GM15510 (cell line): ENCODE results near the gene SPEG.

Experiments
- POLR2A ChIP-seq: IDR thresholded peaks from 3 replicates; pipeline ENCODE4 v1.6.1; 2011; ENCODE audit warnings: borderline replicate concordance; ENCODE audit not compliant: insufficient read length; ENCODE audit errors: extremely low read depth

The SPEG gene

DNA sequence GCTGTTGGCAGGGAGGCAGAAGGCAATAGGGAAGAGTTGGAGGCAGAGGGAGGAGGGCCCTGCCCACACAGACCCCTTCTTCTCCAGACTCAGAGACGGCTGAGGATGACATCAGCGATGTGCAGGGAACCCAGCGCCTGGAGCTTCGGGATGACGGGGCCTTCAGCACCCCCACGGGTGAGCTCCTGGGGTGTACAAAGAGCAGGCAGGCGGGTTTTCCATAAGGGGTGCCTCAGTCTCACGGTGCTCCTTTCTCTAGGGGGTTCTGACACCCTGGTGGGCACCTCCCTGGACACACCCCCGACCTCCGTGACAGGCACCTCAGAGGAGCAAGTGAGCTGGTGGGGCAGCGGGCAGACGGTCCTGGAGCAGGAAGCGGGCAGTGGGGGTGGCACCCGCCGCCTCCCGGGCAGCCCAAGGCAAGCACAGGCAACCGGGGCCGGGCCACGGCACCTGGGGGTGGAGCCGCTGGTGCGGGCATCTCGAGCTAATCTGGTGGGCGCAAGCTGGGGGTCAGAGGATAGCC, 10.0 kb downstream of the SPEG start:
- TF ChIP-seq POLR2A, result no peak

DNA sequence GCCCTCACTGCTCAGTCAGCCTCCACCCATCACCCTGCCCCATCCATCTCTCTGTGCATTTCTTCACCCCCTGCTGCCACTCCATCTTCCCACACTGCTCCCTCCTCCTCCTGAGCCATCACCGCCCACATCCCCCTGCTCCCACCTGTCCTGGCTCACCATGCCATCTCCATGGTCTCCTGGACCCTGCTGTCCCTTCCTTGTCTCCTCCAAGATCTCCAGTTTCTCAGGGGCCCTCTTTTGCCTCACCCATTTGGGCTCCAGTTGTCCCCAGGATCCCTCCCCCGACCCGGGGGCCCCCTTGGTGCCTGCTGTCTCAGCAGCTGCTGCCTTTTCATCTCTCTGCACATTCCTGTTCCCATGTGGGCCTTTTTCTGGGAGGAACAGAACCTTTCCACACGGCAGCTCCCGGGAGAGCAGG, 10.6 kb downstream of the SPEG start:
- no peak for TF ChIP-seq POLR2A

DNA sequence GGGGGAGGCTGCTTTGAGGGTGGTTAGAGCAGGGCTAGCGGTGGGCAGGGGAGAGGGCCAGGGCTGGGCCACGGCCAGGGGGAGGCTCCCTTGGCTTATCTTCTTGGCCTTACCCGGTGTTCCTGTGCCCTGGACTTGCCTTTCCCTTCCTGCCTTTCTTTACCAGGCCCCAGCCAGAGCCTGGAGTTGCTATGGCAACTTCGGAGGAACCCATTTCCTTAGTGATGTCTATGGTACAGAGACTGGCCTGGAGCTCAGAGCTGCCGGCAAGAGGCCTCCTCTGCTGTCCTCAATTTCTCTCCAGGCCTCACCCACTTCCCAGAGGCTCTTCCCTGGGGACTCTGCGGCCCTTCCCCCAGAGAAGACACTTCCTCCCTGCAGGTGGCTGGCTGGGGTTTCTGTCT, 11.5 kb downstream of the SPEG start:
- no peak for TF ChIP-seq POLR2A

DNA sequence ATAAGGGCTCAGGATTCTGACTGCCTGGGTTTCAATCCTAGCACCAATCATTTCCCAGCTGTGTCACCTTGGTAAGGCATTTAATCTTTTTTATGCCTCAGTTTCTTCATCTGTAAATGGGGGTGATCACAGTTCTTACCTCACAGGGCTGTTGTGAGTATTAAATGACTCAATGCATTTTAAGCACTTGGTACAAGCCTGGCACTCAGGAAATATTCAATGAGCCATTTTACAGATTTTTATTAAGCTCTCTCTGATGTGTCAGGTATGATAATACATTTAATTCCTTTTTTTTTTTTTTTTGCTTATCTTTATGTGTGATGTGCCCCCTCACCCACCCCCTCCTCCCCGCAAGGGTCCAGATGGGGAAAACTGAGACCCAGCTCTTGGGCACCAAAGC, 12.0 kb downstream of the SPEG start:
- TF ChIP-seq POLR2A, result no peak

DNA sequence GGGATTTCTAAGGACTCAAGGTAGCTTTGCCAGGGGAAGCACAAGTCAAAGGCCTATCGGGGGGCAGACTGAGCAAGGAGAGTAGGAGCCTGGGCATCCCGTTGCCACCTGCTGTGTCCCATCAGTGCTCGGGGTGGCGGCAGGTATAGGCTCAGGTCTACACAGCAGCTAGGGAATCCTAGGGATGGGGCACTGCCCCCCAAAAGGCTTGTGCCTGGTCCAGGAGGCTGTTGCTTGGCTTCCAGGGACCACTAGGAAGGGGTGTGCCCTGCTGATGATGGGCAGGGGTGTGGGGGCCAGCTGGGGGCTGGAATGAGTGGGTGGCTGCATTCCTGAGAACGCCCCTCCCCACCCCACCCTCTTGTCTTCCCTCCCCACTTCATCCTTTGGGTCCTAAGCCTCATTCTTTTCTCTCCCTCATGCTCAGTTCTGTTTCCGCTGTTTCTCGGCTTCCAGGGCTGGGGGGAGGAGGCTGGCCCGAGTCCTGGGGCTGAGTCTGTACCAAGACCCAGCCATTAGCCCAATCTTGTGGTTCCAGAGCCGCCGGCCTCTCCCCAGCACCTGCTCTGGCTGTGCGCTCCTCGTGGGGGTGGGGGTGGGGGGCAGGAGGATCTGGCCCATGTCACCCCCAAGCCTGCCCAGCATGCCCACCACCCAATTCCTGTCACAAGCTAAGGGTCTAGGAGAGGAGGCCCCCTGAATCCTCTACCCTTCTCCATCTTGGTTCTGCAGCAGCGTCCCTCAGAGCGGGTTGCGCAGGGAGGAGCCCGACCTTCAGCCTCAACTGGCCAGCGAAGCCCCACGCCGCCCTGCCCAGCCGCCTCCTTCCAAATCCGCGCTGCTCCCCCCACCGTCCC, 12.8 kb downstream of the SPEG start:
- TF ChIP-seq POLR2A, result no peak

DNA sequence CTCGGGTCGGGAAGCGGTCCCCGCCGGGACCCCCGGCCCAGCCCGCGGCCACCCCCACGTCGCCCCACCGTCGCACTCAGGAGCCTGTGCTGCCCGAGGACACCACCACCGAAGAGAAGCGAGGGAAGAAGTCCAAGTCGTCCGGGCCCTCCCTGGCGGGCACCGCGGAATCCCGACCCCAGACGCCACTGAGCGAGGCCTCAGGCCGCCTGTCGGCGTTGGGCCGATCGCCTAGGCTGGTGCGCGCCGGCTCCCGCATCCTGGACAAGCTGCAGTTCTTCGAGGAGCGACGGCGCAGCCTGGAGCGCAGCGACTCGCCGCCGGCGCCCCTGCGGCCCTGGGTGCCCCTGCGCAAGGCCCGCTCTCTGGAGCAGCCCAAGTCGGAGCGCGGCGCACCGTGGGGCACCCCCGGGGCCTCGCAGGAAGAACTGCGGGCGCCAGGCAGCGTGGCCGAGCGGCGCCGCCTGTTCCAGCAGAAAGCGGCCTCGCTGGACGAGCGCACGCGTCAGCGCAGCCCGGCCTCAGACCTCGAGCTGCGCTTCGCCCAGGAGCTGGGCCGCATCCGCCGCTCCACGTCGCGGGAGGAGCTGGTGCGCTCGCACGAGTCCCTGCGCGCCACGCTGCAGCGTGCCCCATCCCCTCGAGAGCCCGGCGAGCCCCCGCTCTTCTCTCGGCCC, 13.6 kb downstream of the SPEG start:
- TF ChIP-seq POLR2A, result no peak

DNA sequence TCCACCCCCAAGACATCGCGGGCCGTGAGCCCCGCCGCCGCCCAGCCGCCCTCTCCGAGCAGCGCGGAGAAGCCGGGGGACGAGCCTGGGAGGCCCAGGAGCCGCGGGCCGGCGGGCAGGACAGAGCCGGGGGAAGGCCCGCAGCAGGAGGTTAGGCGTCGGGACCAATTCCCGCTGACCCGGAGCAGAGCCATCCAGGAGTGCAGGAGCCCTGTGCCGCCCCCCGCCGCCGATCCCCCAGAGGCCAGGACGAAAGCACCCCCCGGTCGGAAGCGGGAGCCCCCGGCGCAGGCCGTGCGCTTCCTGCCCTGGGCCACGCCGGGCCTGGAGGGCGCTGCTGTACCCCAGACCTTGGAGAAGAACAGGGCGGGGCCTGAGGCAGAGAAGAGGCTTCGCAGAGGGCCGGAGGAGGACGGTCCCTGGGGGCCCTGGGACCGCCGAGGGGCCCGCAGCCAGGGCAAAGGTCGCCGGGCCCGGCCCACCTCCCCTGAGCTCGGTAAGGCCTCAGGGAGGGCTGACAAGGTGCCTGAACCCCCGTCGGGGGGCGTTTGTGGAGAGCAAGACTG, 14.2 kb downstream of the SPEG start:
- TF ChIP-seq POLR2A, result no peak

DNA sequence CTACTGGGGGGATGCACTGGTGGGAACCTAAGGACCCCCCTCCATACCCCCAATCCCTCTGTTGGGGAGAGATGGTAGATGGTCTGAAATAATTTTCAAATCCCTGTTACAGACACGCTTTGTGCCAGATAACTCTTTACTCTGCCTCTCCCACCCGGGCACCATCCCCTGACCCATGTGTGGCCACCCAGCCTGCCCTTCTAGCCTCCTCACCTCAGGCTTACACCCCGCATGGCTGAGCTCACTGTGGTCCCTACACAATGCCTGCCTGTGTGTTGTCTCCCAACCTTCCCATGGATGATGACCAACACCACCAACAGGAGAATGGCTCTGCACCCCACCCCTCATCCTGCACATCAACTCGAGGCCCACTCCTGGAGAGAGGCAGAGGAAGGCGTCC, 15.0 kb downstream of the SPEG start:
- no peak for TF ChIP-seq POLR2A

DNA sequence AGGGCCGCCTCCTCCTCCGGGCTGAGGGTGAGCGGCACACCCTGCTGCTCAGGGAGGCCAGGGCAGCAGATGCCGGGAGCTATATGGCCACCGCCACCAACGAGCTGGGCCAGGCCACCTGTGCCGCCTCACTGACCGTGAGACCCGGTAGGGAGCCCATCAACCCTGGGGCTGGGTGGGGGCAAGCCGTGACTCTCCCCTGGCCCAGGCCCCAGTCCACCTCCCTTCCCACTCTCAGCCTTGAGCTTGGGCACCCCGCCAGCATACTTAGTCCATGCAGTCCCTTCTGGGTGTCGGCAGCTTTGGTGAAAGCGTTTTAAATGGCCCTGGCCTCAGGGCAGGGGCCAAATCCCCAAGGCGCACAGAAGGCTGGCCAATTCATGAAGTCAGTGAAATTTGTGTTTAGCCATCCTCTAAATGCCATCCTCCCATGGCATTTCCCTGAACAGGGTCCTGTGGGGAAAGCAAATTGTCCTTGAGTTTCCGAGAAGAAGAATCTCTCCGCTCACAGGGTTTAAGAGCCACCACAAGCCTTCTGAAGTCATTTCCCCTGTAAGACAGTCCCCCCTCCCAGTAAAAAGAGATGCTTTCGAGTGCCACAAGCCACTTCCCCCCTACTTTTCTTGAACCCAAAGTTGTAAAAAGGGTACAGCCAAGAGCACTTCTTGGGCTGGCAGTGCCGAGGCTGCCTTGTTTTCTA, 17.2 kb downstream of the SPEG start:
- no peak for TF ChIP-seq POLR2A

DNA sequence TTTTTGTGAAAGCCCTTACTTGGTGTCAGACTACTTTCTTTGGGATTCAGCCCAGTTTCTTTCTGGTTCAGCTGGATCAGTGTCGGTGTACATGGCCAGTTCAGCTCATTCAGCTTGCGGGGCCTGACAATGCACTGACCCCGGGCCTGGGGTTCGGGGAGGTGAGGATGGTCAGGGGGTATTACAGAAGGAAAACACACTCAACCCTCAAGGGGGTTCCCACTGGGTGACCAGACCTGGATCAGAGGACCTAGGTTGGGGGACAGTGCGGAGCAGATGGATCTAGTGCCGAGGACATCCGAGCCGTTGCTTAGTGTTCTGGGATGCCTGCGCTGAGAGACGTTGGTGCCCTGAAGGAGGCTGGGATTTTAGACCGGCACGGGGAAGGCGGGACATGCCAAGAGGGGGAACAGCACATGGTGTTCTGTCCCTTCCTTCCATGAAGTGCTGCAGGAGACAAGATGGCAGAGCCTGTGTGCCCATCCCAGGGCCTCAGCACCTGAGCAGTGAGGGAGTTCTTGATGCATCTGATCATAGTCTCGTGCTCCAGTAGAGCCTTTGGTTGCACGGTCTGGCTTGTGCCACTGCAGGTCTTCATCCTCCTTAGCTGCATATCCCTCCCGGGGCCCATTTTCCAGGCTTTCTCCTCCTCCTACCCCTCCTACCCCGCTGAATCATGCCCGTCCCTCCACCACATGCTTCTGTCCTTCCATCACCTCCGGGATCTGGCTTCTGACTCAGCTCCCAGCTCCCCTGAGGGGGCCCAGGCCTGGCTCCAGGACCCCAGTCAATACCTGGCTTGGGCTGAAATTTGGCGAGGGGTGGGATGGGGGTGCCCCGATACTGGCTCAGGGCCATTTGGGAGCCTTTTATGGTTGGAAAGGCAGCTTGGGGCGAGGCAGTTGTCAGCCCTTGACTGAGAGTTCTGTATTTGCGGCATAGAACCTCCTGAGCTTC, 18.0 kb downstream of the SPEG start:
- no peak for TF ChIP-seq POLR2A

DNA sequence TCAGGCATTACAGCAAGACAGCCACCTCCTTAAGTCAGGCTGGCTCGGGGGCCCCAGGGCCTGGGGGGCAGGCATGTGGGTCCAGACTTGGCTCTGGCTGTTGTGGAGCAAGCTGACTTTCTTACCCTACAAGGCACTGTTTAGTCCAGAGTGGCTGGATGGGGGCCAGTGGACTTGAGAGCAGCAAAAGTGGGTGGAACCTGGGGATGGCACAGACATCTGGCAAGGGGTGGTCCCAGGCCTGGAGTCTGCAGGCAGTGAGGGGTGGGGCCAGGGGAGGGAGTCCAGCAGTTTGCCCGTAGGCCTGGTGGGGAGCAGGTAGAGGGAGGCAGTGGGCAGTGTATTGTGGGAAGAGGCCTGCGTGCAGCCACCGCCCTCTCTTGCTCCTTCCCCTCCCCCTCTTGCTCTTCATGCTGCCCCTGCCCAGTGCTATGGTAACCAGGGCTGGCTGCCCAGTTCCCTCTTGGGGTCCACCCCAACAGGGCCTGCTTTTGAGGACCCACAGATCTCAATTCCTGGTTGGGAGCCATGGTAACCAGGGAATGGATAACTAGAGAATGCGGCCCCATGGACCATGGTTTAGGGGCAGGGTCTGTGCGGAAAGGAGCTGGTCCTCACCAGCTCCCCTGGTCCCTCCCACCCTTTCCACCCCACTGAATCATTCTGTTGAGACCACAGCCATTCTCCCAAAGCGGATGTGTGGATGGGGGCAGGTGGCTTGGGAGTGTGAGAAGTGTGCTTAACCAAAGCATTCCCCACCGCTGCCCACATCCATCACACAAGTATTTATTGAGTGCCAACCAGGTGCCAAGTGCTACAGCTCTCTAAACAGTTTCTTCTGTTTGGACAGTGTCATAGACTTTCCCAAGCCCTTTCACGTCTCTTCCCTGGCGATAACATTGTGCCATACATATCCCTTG, 19.3 kb downstream of the SPEG start:
- no peak for TF ChIP-seq POLR2A

DNA sequence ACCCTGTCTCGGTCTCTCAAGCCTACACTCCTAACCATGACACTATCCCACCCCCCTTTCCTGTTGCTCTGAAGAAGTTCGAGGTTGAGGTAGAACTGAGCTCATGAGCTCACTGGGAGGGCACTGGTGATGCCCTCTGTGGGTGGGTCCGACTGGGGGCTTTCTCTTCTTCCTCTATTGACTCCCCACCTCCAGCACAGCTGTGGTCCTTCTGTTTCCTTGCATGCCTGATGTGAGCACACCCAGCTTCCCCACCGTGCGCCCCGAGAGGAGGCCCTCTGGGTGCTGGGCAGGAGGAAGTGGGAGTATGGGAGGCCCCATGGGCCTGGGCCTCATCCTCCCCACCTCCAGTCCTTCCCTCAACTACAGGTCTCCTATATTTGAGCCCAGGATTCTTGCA, 20.9 kb downstream of the SPEG start:
- no peak for TF ChIP-seq POLR2A

DNA sequence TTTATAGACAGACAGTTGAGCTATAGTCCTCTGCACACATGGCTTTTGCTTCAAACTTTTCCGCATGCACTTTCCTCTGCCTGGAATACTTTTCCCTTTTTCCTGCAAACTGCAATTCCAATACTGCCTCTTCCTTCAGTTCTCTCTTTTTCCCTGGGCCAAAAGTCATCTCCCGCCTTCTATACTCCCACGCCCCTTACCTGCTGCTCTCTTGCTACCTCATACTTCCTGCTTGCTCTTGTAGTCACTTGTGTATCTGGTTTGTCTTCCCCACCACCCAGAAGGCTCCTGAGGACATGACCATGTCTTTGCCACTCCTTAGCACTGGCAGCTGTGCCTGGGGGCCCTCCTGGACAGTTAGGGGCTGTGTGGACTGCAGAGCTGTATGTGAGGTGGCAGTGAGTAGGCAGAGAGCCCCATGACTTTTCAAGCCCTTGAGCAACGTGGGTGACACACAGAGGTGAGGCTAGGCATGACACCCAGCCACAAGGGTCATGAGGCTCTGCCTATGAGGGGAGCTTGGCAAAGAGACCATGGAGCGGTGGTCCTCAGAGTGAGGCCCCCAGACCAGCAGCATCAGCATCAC, 23.2 kb downstream of the SPEG start:
- no peak for TF ChIP-seq POLR2A

DNA sequence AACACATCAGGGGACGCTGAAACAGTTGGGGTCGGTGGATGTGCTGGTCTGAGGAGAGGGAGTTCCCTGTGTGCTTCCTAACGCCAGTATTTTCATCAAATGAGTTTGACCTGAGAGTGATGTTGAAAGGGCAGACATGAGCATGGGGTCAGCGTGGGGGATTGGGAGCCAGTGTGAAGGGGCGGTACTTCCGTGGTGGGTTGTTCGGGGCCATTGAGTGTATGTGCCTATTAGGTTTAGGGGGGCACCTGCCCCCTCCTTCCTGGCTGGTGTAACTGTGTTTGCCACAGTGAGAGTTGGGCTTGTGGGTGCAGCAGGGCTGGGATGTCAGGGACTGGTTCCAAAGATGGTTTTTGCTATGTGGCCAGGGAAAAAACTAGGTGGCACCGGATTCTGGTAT, 24.4 kb downstream of the SPEG start:
- TF ChIP-seq POLR2A, result no peak
